Stimulated activated CD4-positive, alpha-beta T cell treated with anti-CD3 and anti-CD28 coated beads, Interleukin-15, amount 100 ng/mL, for 1 hour (primary cell): ENCODE results near the gene SCN5A.

ENCODE experiments used
- DNase-seq, 2 donors: peaks; one replicate each; pipeline ENCODE4 v3.0.0-alpha.2; 2020; ENCODE audit warnings: low read depth in 1 of 2, low spot score in 1 of 2

The SCN5A gene

DNA sequence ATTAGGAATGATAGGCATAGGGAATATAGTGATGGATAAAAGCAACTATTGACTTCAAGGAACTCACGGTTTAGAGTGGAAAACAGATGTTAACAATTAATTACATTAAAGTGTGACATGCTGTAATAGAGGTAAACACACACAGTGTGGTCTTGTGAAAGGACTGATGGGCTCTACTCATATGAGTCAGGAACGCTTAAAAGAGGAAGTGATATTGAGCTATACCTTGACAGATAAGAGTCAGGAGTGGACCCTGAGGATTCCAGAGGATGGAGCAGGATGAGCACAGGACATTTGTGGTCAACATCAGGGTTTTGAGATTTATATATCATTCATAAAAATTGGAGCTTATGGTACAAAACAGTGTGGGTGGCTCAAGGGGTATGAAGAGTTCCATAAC, 142.4 kb downstream of the SCN5A start:
- DNase-seq: no peak

DNA sequence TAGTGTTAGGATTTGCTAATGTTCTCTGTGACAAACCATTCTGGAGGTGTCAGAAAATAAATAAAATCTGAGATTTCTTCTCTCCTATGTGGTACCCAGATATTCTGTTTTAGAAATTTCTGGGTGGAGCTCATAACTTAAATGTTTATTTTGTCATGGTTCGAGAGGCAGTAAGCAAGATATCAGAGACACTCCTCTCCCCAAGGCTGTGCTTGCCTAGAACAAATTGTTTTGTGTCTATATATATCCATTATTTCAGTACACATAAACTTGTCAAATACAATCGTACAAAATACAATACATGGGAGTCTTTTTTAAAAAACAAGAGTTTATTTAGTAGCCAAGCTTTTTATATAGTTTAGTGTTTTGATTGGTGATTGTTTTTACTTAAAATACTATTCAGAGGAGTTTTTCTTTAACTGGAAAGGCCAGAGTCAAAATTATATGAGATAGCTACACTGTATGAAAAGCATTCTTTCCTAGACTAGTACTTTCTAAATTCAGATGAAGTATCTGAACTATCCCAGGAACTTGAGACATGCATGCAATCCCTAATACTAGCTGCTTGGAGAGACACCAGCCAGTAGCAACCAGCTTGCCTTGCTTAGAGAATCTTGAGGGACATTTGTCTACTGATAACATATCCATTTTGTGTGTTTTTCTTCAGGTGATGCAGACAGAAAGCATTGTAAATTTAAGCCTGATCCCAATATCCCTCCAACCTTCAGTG, 148.6 kb downstream of the SCN5A start:
- no peak for DNase-seq
